ENCODE results near the gene PIK3R3. TPM values are rescaled to one million over a fixed set of nuclear protein-coding genes. Genes with fewer than 3 reads are reported as not detected.
"Not testable (repeated sequence)": the region's sequence is repeated elsewhere in the genome, so short reads cannot be mapped to it uniquely, and the experiment has no call there.

PIK3R3 gene
- total and polyA plus RNA-seq, 7 experiments from 2014 or later: 0.03 to 3.0 (median 0.39) TPM; not detected in 1

DNA sequence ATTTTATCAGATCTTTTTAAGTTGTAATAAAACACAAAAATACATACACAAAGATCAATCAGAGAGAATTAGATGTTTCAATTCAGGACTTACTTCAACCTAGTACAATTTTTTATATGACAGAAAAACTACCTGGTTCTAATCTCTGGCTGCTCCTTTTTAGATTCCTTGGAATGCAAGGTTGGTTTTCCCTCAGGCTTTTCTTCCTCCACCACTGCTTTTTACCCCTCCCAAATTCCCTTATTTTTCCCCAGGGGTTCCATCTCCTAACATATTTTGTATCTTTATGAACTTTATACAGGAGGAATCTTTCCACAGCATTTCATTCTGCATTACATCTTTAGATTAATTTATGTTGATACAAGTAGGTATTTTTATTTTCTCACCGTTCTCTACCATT is 33.2 kb downstream of the PIK3R3 start:
- peaks cover 0 to 10% (median 3%) of the 10 kb centered on the region in 11 donors for H3K9me3 Mint-ChIP-seq

DNA sequence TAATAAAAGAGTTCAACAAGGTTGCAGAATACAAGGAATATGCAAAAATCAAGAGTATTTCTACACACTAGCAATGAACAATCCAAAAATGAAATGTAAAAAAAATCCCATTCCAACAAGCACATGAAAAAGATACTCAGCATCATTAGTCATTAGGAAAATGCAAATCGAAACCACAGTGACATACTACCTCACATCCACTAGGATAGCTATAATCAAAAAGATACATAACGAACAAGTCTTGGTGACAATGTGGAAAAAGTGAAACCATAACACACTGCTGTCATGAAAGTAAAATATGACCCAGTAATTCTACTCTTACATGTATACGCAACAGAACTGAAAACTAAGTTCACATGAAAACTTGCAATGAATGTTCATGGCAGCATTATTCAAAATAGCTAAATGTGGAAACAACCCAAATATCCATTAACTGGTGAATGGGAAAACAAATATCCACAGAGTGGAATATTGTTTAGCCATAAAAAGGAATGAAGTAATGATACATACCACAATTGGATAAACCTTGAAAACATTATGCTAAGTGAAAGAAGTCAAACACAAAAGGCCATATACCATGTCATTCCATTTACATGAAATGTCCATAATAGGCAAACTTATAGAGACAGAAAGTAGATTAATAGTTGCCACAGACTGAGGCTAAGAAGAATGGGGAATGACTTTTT is 34.3 kb downstream of the PIK3R3 start:
- intact Hi-C loops (cut with micrococcal nuclease): no loop called here
- peaks cover 0 to 9% (median 0%) of the 10 kb centered on the region in 7 donors for H3K4me1 Mint-ChIP-seq
- H3K27ac Mint-ChIP-seq: no peak overlapping the region
- DNase-seq: no peak
- ChIA-PET CTCF (interaction anchor here (0.6 to 0.7 kb wide), 2 partner anchors 19 to 53 kb away, joined by 3 read pairs; no protein-coding TSS in a partner anchor), POLR2A (no interaction called here)
- H3K36me3 ChIP-seq (ENCODE audit: control insufficient read depth in 2 of 3, insufficient read depth in 3 of 3, low read length in 3 of 3): no peaks in the 10 kb centered on the region
- no peaks in the 10 kb centered on the region for H3K27me3 ChIP-seq (ENCODE audit: control insufficient read depth in 2 of 2, insufficient read depth in 2 of 2, low read length in 2 of 2)
- no peak overlapping the region for H3K27ac ChIP-seq (ENCODE audit: low read depth, low read length)
- H3K4me1 ChIP-seq (ENCODE audit: control insufficient read depth in 2 of 2, insufficient read depth in 2 of 2, low read length in 2 of 2): no peaks in the 10 kb centered on the region
- H3K9me3 ChIP-seq (ENCODE audit: control insufficient read depth in 2 of 3, low read length in 3 of 3): no peaks in the 10 kb centered on the region
- no peak overlapping the region for H3K4me3 ChIP-seq (ENCODE audit: low read length)
- peaks cover 0 to 10% (median 3%) of the 10 kb centered on the region in 11 donors for H3K9me3 Mint-ChIP-seq
- H3K4me3 Mint-ChIP-seq: no peak overlapping the region
- ATAC-seq: no peak
- peaks cover 0 to 4% (median 0%) of the 10 kb centered on the region in 5 donors for H3K36me3 Mint-ChIP-seq
- H3K27me3 Mint-ChIP-seq: peaks cover 0 to 30% (median 11%) of the 10 kb centered on the region in 5 donors

More for the DNA sequence above, 33.2 kb downstream of the PIK3R3 start:
- CTCF ChIA-PET: no interaction called here
- no peaks in the 10 kb centered on the region for H3K36me3 ChIP-seq (ENCODE audit: control insufficient read depth in 2 of 3, insufficient read depth in 3 of 3, low read length in 3 of 3)
- H3K4me3 ChIP-seq (ENCODE audit: low read length): no peak overlapping the region
- H3K27me3 ChIP-seq (ENCODE audit: control insufficient read depth in 2 of 2, insufficient read depth in 2 of 2, low read length in 2 of 2): no peaks in the 10 kb centered on the region
- H3K9me3 ChIP-seq (ENCODE audit: control insufficient read depth in 2 of 3, low read length in 3 of 3): no peaks in the 10 kb centered on the region
- Mint-ChIP-seq H3K4me3 (no peak overlapping the region), H3K36me3 (peaks cover 0 to 4% (median 0%) of the 10 kb centered on the region in 5 donors), H3K27ac (no peak overlapping the region), H3K27me3 (peaks cover 0 to 30% (median 11%) of the 10 kb centered on the region in 5 donors), H3K4me1 (peaks cover 0 to 9% (median 0%) of the 10 kb centered on the region in 7 donors)
- no peak for DNase-seq
- no peak for ATAC-seq
- H3K4me1 ChIP-seq (ENCODE audit: control insufficient read depth in 2 of 2, insufficient read depth in 2 of 2, low read length in 2 of 2): no peaks in the 10 kb centered on the region
- intact Hi-C loops (cut with micrococcal nuclease): no loop called here
- POLR2A ChIA-PET: no interaction called here
- H3K27ac ChIP-seq (ENCODE audit: low read depth, low read length): no peak overlapping the region

DNA sequence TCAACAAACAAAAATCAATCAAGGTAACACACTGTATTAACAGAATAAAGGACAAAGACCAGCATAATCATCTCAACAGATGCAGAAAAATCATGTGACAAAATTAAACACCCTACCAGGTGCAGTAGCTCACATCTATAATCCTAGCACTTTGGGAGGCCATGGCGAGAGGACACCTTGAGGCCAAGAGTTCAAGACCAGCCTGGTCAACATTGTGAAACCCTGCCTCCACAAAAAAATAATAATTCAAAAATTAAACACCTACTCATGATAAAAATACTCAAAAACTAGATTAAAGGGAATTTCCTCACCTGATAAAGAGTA is 35.3 kb downstream of the PIK3R3 start:
- ATAC-seq (no peak), DNase-seq (no peak)
- peaks cover 0 to 10% (median 3%) of the 10 kb centered on the region in 11 donors for H3K9me3 Mint-ChIP-seq
- Histone ChIP-seq H3K4me3 (ENCODE audit: low read length) (no peak overlapping the region), H3K9me3 (ENCODE audit: control insufficient read depth in 2 of 3, low read length in 3 of 3) (no peaks in the 10 kb centered on the region), H3K36me3 (ENCODE audit: control insufficient read depth in 2 of 3, insufficient read depth in 3 of 3, low read length in 3 of 3) (no peaks in the 10 kb centered on the region), H3K4me1 (ENCODE audit: control insufficient read depth in 2 of 2, insufficient read depth in 2 of 2, low read length in 2 of 2) (no peaks in the 10 kb centered on the region), H3K27me3 (ENCODE audit: control insufficient read depth in 2 of 2, insufficient read depth in 2 of 2, low read length in 2 of 2) (no peaks in the 10 kb centered on the region), H3K27ac (ENCODE audit: low read depth, low read length) (no peak overlapping the region)
- no peak overlapping the region for H3K4me3 Mint-ChIP-seq
- no peak overlapping the region for H3K27ac Mint-ChIP-seq
- peaks cover 0 to 30% (median 16%) of the 10 kb centered on the region in 5 donors for H3K27me3 Mint-ChIP-seq
- H3K36me3 Mint-ChIP-seq: peaks cover 0 to 4% (median 0%) of the 10 kb centered on the region in 5 donors
- H3K4me1 Mint-ChIP-seq: peaks cover 0 to 9% (median 0%) of the 10 kb centered on the region in 7 donors
- ChIA-PET POLR2A (no interaction called here), CTCF (no interaction called here)
- intact Hi-C loops (cut with micrococcal nuclease): no loop called here

DNA sequence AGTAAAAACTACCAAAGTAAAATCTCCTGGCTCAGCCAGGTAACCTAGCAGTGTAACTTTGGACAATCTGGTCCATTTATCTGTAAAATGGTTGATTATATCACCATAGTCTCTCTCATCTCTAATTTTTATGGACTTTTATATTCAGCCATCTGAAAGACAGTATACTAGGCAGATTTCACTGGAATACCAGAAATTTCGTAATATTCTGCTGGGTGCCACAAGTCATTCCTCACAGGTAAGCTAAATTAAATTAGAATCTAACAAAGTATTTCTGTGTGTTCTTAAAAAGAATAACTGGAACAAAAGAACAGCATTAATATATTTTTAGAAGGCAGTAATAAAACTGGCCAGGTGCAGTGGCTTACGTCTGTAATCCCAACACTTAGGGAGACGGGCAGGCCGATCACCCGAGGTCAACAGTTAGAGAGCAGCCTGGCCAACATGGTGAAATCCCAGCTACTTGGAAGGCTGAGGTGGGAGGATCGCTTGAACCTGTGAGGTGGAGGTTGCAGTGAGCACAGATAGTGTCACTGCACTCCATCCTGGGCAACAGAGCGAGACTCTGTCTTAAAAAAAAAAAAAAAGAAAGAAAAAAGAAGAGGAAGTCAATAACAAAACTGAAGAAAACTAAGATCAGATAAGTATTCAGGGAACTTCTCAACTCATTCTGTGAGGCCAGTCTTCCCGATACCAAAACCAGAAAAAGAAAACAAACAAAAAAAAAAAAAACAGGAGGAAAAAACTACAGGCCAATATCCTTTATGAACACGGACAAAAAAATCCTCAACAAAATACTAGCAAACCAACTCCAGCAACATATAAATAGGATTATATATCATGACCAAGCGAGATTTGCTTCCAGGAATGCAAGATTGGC is 35.9 kb downstream of the PIK3R3 start:
- no peak for DNase-seq
- CTCF ChIA-PET: no interaction called here
- H3K27me3 ChIP-seq (ENCODE audit: control insufficient read depth in 2 of 2, insufficient read depth in 2 of 2, low read length in 2 of 2): no peaks in the 10 kb centered on the region

DNA sequence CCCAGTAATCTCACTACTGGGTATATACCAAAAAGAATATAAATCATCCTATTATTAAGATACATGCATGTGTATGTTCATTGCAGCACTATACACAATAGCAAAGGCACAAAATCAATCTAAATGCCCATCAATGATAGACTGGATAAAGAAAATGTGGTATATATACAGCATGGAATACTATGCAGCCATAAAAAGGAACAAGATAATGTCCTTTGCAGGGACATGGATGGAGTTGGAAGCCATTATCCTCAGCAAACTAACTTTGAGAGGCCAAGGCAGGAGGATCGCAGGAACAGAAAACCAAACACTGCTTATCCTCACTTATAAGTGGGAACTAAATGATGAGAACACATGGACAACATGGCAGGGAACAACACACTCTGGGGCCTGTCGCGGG is 37.3 kb downstream of the PIK3R3 start:
- H3K4me3 ChIP-seq (ENCODE audit: low read length); H3K27ac ChIP-seq (ENCODE audit: low read depth, low read length); H3K27ac Mint-ChIP-seq; H3K4me1 ChIP-seq (ENCODE audit: control insufficient read depth in 2 of 2, insufficient read depth in 2 of 2, low read length in 2 of 2); H3K36me3 Mint-ChIP-seq; DNase-seq; POLR2A ChIA-PET; H3K4me3 Mint-ChIP-seq; ATAC-seq; H3K4me1 Mint-ChIP-seq; H3K27me3 ChIP-seq (ENCODE audit: control insufficient read depth in 2 of 2, insufficient read depth in 2 of 2, low read length in 2 of 2); H3K9me3 ChIP-seq (ENCODE audit: control insufficient read depth in 2 of 3, low read length in 3 of 3); CTCF ChIA-PET; intact Hi-C loops (cut with micrococcal nuclease); H3K36me3 ChIP-seq (ENCODE audit: control insufficient read depth in 2 of 3, insufficient read depth in 3 of 3, low read length in 3 of 3): not testable (repeated sequence)
- Mint-ChIP-seq H3K27me3 (peaks cover 0 to 26% (median 16%) of the 10 kb centered on the region in 5 donors), H3K9me3 (peaks cover 0 to 10% (median 3%) of the 10 kb centered on the region in 11 donors)

More for the DNA sequence above, 35.9 kb downstream of the PIK3R3 start:
- Mint-ChIP-seq H3K36me3 (peaks cover 0 to 4% (median 0%) of the 10 kb centered on the region in 5 donors), H3K27me3 (peaks cover 0 to 28% (median 16%) of the 10 kb centered on the region in 5 donors), H3K27ac (no peak overlapping the region), H3K4me1 (peaks cover 0 to 9% (median 0%) of the 10 kb centered on the region in 7 donors), H3K4me3 (no peak overlapping the region), H3K9me3 (peaks cover 0 to 10% (median 3%) of the 10 kb centered on the region in 11 donors)
- POLR2A ChIA-PET: interaction anchor here (0.7 kb wide), 1 partner anchor 32 kb away, joined by 3 read pairs; no protein-coding TSS in a partner anchor
- Histone ChIP-seq H3K4me1 (ENCODE audit: control insufficient read depth in 2 of 2, insufficient read depth in 2 of 2, low read length in 2 of 2) (no peaks in the 10 kb centered on the region), H3K9me3 (ENCODE audit: control insufficient read depth in 2 of 3, low read length in 3 of 3) (no peaks in the 10 kb centered on the region), H3K27ac (ENCODE audit: low read depth, low read length) (no peak overlapping the region), H3K4me3 (ENCODE audit: low read length) (no peak overlapping the region), H3K36me3 (ENCODE audit: control insufficient read depth in 2 of 3, insufficient read depth in 3 of 3, low read length in 3 of 3) (no peaks in the 10 kb centered on the region)
- no peak for ATAC-seq
- intact Hi-C loops (cut with micrococcal nuclease): no loop called here

DNA sequence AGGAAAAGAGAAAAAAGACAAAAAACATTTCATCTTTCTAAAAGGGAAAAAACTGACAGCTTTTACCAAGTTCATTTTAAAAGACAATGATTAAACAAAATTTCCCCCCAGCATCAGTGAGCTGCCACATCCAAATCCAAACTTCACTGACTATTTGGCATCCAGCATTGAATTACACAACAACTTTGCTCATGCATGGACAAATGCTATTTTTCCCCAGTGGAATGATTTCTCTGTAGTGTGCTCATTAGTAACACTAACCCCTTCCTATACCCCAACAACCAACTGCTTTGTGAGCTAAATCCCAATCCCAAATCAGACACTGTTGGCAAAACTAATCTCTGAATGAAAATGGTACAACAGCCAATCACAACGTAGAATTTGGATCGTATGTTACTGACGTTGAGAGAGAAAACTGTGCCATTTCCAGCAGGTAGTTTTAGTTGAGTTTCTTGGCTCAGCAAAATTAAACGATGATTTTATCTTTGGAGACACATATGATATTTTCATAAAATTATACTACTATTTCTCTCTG is 37.9 kb downstream of the PIK3R3 start:
- intact Hi-C loops (cut with micrococcal nuclease): no loop called here
- no peak overlapping the region for H3K27ac Mint-ChIP-seq
- no peak overlapping the region for H3K4me3 ChIP-seq (ENCODE audit: low read length)
- H3K4me3 Mint-ChIP-seq: no peak overlapping the region
- H3K36me3 Mint-ChIP-seq: peaks cover 0 to 4% (median 0%) of the 10 kb centered on the region in 5 donors
- H3K9me3 ChIP-seq (ENCODE audit: control insufficient read depth in 2 of 3, low read length in 3 of 3): no peaks in the 10 kb centered on the region
- ATAC-seq (no peak), DNase-seq (no peak)
- H3K27ac ChIP-seq (ENCODE audit: low read depth, low read length): no peak overlapping the region
- H3K27me3 Mint-ChIP-seq: peaks cover 0 to 25% (median 16%) of the 10 kb centered on the region in 5 donors
- no peaks in the 10 kb centered on the region for H3K27me3 ChIP-seq (ENCODE audit: control insufficient read depth in 2 of 2, insufficient read depth in 2 of 2, low read length in 2 of 2)
- no peaks in the 10 kb centered on the region for H3K4me1 ChIP-seq (ENCODE audit: control insufficient read depth in 2 of 2, insufficient read depth in 2 of 2, low read length in 2 of 2)
- peaks cover 0 to 9% (median 0%) of the 10 kb centered on the region in 7 donors for H3K4me1 Mint-ChIP-seq
- no peaks in the 10 kb centered on the region for H3K36me3 ChIP-seq (ENCODE audit: control insufficient read depth in 2 of 3, insufficient read depth in 3 of 3, low read length in 3 of 3)
- POLR2A ChIA-PET: no interaction called here
- CTCF ChIA-PET: no interaction called here
- peaks cover 0 to 9% (median 3%) of the 10 kb centered on the region in 11 donors for H3K9me3 Mint-ChIP-seq
